ENCODE data around the gene IL13RA1.

IL13RA1 gene

DNA sequence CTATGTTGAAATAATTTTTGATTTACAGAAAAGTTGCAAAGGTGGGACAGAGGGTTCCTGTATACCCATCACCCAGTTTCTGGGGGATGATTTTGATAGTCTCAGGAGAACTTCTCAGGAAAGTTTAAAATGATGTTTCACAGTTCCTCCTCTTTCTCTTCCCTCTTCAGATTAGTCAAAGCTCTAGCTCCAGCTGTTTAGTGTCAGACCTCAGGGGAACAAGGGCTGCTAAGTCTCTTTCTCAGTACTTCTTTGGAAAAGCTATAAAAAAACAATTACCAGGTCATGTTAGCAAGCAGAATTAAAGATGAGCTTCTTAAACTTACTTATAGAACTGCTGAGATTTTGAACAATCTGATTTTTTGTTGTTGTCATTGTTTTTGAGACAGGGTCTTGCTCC lies 12.2 kb downstream of the IL13RA1 start:
- Histone ChIP-seq H3K27ac (no peak overlapping the region), H3K4me2 (no peak overlapping the region), H3K27me3 (ENCODE audit: insufficient read depth, low read depth) (no peaks in the 10 kb centered on the region), H3K79me2 (ENCODE audit: insufficient read depth, low read depth) (no peaks in the 10 kb centered on the region), H4K20me1 (ENCODE audit: insufficient read depth) (no peaks in the 10 kb centered on the region), H3K9ac (no peak overlapping the region), H3K36me3 (ENCODE audit: insufficient read depth) (no peaks in the 10 kb centered on the region), H2AFZ (ENCODE audit: low read depth) (no peak overlapping the region), H3K4me1 (ENCODE audit: low read depth, poor library complexity, severe bottlenecking) (no peaks in the 10 kb centered on the region), H3K4me3 (IDR thresholded peaks at IDR 0.05; ENCODE audit: insufficient read depth, low read depth, low read length) (no peak overlapping the region)
- TF ChIP-seq, protein P1, sequence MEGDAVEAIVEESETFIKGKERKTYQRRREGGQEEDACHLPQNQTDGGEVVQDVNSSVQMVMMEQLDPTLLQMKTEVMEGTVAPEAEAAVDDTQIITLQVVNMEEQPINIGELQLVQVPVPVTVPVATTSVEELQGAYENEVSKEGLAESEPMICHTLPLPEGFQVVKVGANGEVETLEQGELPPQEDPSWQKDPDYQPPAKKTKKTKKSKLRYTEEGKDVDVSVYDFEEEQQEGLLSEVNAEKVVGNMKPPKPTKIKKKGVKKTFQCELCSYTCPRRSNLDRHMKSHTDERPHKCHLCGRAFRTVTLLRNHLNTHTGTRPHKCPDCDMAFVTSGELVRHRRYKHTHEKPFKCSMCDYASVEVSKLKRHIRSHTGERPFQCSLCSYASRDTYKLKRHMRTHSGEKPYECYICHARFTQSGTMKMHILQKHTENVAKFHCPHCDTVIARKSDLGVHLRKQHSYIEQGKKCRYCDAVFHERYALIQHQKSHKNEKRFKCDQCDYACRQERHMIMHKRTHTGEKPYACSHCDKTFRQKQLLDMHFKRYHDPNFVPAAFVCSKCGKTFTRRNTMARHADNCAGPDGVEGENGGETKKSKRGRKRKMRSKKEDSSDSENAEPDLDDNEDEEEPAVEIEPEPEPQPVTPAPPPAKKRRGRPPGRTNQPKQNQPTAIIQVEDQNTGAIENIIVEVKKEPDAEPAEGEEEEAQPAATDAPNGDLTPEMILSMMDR (conservative IDR thresholded peaks at IDR 0.05; ENCODE audit: low read depth, low read length), result no peak

DNA sequence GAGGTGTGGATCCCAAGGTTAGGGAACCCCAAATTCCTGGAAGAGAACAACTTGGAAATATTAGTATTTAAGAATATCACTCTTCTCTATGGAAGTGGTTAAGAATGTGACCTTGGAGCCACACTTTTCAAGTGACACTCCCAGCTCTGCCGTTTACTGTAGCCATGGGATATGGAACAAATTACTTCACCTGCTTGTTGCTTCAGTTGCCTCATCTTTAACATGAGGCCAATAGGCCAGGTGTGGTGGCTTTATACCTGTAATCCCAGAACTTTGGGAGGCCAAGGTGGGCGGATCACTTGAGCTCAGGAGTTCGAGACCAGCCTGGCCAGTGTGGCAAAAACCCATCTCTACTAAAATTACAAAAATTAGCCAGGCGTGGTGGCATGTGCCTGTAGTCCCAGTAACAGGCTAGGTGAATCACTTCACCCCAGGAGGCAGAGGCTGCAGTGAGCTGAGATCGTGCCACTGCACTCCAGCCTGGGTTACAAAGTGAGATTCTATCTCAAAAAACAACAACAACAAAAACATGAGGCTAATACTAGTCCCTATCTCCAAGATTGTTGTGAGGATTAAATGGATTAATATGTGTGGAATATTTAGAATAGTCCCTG lies 13.0 kb downstream of the IL13RA1 start:
- no peak overlapping the region for H3K4me3 ChIP-seq (IDR thresholded peaks at IDR 0.05; ENCODE audit: insufficient read depth, low read depth, low read length)
- no peaks in the 10 kb centered on the region for H3K36me3 ChIP-seq (ENCODE audit: insufficient read depth)
- H3K4me2 ChIP-seq, result no peak overlapping the region
- H3K9ac ChIP-seq, result no peak overlapping the region
- H3K27ac ChIP-seq, result no peak overlapping the region
- no peaks in the 10 kb centered on the region for H3K4me1 ChIP-seq (ENCODE audit: low read depth, poor library complexity, severe bottlenecking)
- H3K79me2 ChIP-seq (ENCODE audit: insufficient read depth, low read depth), result no peaks in the 10 kb centered on the region
- H2AFZ ChIP-seq (ENCODE audit: low read depth), result no peak overlapping the region
- no peaks in the 10 kb centered on the region for H4K20me1 ChIP-seq (ENCODE audit: insufficient read depth)
- no peaks in the 10 kb centered on the region for H3K27me3 ChIP-seq (ENCODE audit: insufficient read depth, low read depth)
- TF ChIP-seq, protein P1 (conservative IDR thresholded peaks at IDR 0.05; ENCODE audit: low read depth, low read length), result no peak

DNA sequence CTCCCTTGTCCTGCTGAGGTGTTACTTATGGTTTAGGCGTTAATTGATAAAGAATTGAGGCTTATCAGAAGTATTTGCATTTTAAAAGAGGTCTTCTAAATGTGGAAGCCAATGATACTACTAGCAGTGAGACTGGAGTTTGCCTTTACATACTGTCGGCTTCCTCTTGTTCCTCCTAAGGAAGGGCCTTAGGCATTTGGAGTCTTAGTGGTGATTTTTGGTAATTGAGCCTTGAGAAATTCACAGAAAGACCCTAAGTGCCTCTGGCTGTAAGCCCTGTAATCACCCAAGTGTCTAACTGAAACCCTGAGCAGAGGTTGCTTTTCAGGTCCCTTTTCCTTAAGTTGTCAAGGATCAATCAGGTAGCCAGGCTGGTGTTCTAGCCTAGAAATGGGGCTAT lies 14.8 kb downstream of the IL13RA1 start:
- H2AFZ ChIP-seq (ENCODE audit: low read depth), result no peak overlapping the region
- TF ChIP-seq, protein P1 (conservative IDR thresholded peaks at IDR 0.05; ENCODE audit: low read depth, low read length), result no peak
- no peak overlapping the region for H3K4me3 ChIP-seq (IDR thresholded peaks at IDR 0.05; ENCODE audit: insufficient read depth, low read depth, low read length)
- H3K4me1 ChIP-seq (ENCODE audit: low read depth, poor library complexity, severe bottlenecking), result no peaks in the 10 kb centered on the region
- no peaks in the 10 kb centered on the region for H3K27me3 ChIP-seq (ENCODE audit: insufficient read depth, low read depth)
- H4K20me1 ChIP-seq (ENCODE audit: insufficient read depth), result no peaks in the 10 kb centered on the region
- H3K27ac ChIP-seq, result no peak overlapping the region
- no peak overlapping the region for H3K9ac ChIP-seq
- no peaks in the 10 kb centered on the region for H3K79me2 ChIP-seq (ENCODE audit: insufficient read depth, low read depth)
- H3K36me3 ChIP-seq (ENCODE audit: insufficient read depth), result no peaks in the 10 kb centered on the region
- H3K4me2 ChIP-seq, result no peak overlapping the region

DNA sequence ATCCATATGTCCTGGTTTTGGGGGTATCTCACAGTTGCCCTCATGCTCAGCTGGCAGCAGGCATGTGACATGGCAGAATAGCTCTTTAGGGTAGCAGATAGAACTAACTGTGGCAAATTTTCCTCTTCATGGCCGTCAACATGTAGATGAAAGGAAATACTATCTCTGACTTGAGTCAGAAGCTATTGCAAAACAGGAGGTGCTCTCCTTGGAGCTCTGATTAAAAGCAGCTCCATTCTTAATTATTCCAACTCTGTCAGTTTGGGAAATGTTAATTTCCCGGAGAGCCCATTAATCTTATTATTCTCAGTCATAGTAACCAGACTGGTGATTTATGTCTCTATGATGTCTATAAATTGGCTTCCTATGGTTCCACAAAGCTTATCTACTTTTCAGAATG lies 18.2 kb downstream of the IL13RA1 start:
- no peaks in the 10 kb centered on the region for H3K36me3 ChIP-seq (ENCODE audit: insufficient read depth)

More for the DNA sequence above, 18.2 kb downstream of the IL13RA1 start:
- Histone ChIP-seq H4K20me1 (ENCODE audit: insufficient read depth) (no peaks in the 10 kb centered on the region), H3K9ac (no peak overlapping the region), H2AFZ (ENCODE audit: low read depth) (no peak overlapping the region), H3K27ac (no peak overlapping the region), H3K79me2 (ENCODE audit: insufficient read depth, low read depth) (no peaks in the 10 kb centered on the region), H3K27me3 (ENCODE audit: insufficient read depth, low read depth) (no peaks in the 10 kb centered on the region), H3K4me3 (IDR thresholded peaks at IDR 0.05; ENCODE audit: insufficient read depth, low read depth, low read length) (no peak overlapping the region), H3K4me1 (ENCODE audit: low read depth, poor library complexity, severe bottlenecking) (no peaks in the 10 kb centered on the region), H3K4me2 (no peak overlapping the region)
- TF ChIP-seq, protein P1 (conservative IDR thresholded peaks at IDR 0.05; ENCODE audit: low read depth, low read length), result no peak
